HepG2 (cell line): ENCODE measurements around the gene RAB43. TPM values are rescaled to one million over a fixed set of nuclear protein-coding genes. Genes with fewer than 3 reads are reported as not detected.

Source experiments
- ELF3 ChIP-seq: IDR thresholded peaks from 2 replicates; pipeline ENCODE4 v1.6.1; 2016; ENCODE audit warnings: missing genetic modification reagents, missing compliant biosample characterization
- GABPB1 ChIP-seq: IDR thresholded peaks from 2 replicates; pipeline ENCODE4 v1.6.1; 2016; ENCODE audit warnings: mild to moderate bottlenecking, missing genetic modification reagents, moderate library complexity, missing compliant biosample characterization
- GFI1 ChIP-seq: sonication (generic); formaldehyde crosslinking; IDR thresholded peaks from 2 replicates; pipeline ENCODE4 v1.5.0; 2020; ENCODE audit warnings: missing genetic modification reagents, mild to moderate bottlenecking, borderline replicate concordance
- HNF4A ChIP-seq: sonication (generic); formaldehyde crosslinking; IDR thresholded peaks from 2 replicates; pipeline ENCODE4 v1.4.0; 2020; ENCODE audit warnings: missing genetic modification reagents
- KDM5B ChIP-seq: sonication (generic); formaldehyde crosslinking; IDR thresholded peaks from 2 replicates; pipeline ENCODE4 v1.4.0; 2020; ENCODE audit warnings: missing genetic modification reagents, mild to moderate bottlenecking, borderline replicate concordance
- NCOR1 ChIP-seq: fragments of 200-600 bp; sonication (generic); IDR thresholded peaks from 2 replicates; pipeline ENCODE4 v1.7.0; 2017; ENCODE audit warnings: antibody characterized with exemption, low read length, borderline replicate concordance
- PAXIP1 ChIP-seq: sonication (generic); formaldehyde crosslinking; conservative IDR thresholded peaks from 2 replicates; pipeline ENCODE4 v1.4.0; 2020; ENCODE audit warnings: mild to moderate bottlenecking, missing genetic modification reagents, moderate library complexity
- PHF21A ChIP-seq: sonication (generic); formaldehyde crosslinking; IDR thresholded peaks from 2 replicates; pipeline ENCODE4 v1.5.0; 2020; ENCODE audit warnings: mild to moderate bottlenecking, missing genetic modification reagents
- PHF8 ChIP-seq: sonication (generic); formaldehyde crosslinking; IDR thresholded peaks from 2 replicates; pipeline ENCODE4 v1.5.0; 2020; ENCODE audit warnings: missing genetic modification reagents
- PPARG ChIP-seq: conservative IDR thresholded peaks from 2 replicates; pipeline ENCODE4 v1.6.1; 2016; ENCODE audit warnings: missing biosample characterization, missing genetic modification reagents
- SAP130 ChIP-seq: IDR thresholded peaks from 2 replicates; pipeline ENCODE4 v1.6.1; 2016; ENCODE audit warnings: low read depth
- TCF7 ChIP-seq: sonication (generic); IDR thresholded peaks from 2 replicates; pipeline ENCODE4 v1.6.1; 2016; ENCODE audit warnings: antibody characterized with exemption, low read depth
- UBTF ChIP-seq: sonication (generic); formaldehyde crosslinking; IDR thresholded peaks from 2 replicates; pipeline ENCODE4 v1.4.0; 2020; ENCODE audit warnings: mild to moderate bottlenecking, missing genetic modification reagents
- ZFP90 ChIP-seq: sonication (generic); formaldehyde crosslinking; IDR thresholded peaks from 2 replicates; pipeline ENCODE4 v1.8.0; 2022; ENCODE audit warnings: missing genetic modification reagents, mild to moderate bottlenecking, inconsistent platforms, borderline replicate concordance
- ZFY ChIP-seq: sonication (generic); formaldehyde crosslinking; IDR thresholded peaks from 2 replicates; pipeline ENCODE4 v1.4.0; 2020; ENCODE audit warnings: missing genetic modification reagents
- ZKSCAN5 ChIP-seq: sonication (generic); formaldehyde crosslinking; IDR thresholded peaks from 2 replicates; pipeline ENCODE4 v1.5.1; 2020; ENCODE audit warnings: mild to moderate bottlenecking, missing genetic modification reagents
- ZNF235 ChIP-seq: sonication (generic); formaldehyde crosslinking; IDR thresholded peaks from 2 replicates; pipeline ENCODE4 v1.8.1; 2023; ENCODE audit warnings: mild to moderate bottlenecking, missing genetic modification reagents, borderline replicate concordance
- ZNF557 ChIP-seq: sonication (generic); formaldehyde crosslinking; IDR thresholded peaks from 2 replicates; pipeline ENCODE4 v1.4.0; 2020; ENCODE audit warnings: missing genetic modification reagents
- ZNF605 ChIP-seq: sonication (generic); formaldehyde crosslinking; IDR thresholded peaks from 2 replicates; pipeline ENCODE4 v1.8.0; 2022; ENCODE audit warnings: mild to moderate bottlenecking, missing genetic modification reagents
- polyA plus RNA-seq, 8 experiments: library from polyadenylated mRNA; depleted of rRNA in 3 of 8; stranded (reverse) in 7 of 8; unstranded in 1 of 8; fragments of >200 nt; fragmentation: Illumina TruSeq in 4 of 8; extraction: Trizol in 4 of 8; gene quantifications; 2 replicates each; pipeline versions ENCODE4 v1.2.1 to v1.2.3, GENCODE V29; 2011 to 2016; ENCODE audit warnings: low read depth in 4 of 8, missing spikeins in 1 of 8, mixed read lengths in 1 of 8; ENCODE audit not compliant: insufficient read depth in 1 of 8
- total RNA-seq, 5 experiments: library from RNA; depleted of rRNA; stranded (reverse); fragments of >200 nt; fragmentation: Illumina TruSeq; extraction: Trizol; gene quantifications; 2 replicates each; pipeline ENCODE4 v1.2.3, GENCODE V29; 2016; ENCODE audit warnings: low read depth in 1 of 5
- TF ChIP-seq, protein P1 (sequence below): sonication (generic); formaldehyde crosslinking; IDR thresholded peaks from 2 replicates; pipeline ENCODE4 v1.5.0; 2020; ENCODE audit warnings: mild to moderate bottlenecking, missing genetic modification reagents, borderline replicate concordance

Gene RAB43
- total and polyA plus RNA-seq, 2 of the 13 experiments (the other 11 are each of a cell fraction or from before 2014, with no cell fraction given): 11.8 to 18.4 TPM

- TF ChIP-seq ZNF557 (0 out of 2 replicates have a peak, but pooled peaks have one; percentile 48), UBTF (CRISPR knock-in tag) (0 out of 2 replicates have a peak, but pooled peaks have one; percentile 14), SAP130 (CRISPR knock-in tag) (peak; percentile 88), PPARG (CRISPR knock-in tag) (peak; percentile 48), GABPB1 (CRISPR knock-in tag) (peak; percentile 20; the same call in 1 of the 2 replicates), PHF8 (CRISPR knock-in tag) (peak; percentile 36; the same call in 1 of the 2 replicates), ELF3 (peak; percentile 82), ZFP90 (CRISPR knock-in tag) (peak; percentile 66; the same call in 1 of the 2 replicates), PAXIP1 (CRISPR knock-in tag) (peak; percentile 61), GFI1 (0 out of 2 replicates have a peak, but pooled peaks have one; percentile 14), HNF4A (CRISPR knock-in tag) (peak; percentile 27; the same call in 1 of the 2 replicates), NCOR1 (peak; percentile 10; the same call in 1 of the 2 replicates), KDM5B (CRISPR knock-in tag) (peak; percentile 21; the same call in 1 of the 2 replicates), ZFY (0 out of 2 replicates have a peak, but pooled peaks have one; percentile 41), TCF7 (no peak), ZNF235 (CRISPR knock-in tag) (0 out of 2 replicates have a peak, but pooled peaks have one; percentile 23), PHF21A (CRISPR knock-in tag) (peak; percentile 54), ZKSCAN5 (CRISPR knock-in tag) (no peak), ZNF605 (CRISPR knock-in tag) (0 out of 2 replicates have a peak, but pooled peaks have one; percentile 22)
- TF ChIP-seq, protein P1, sequence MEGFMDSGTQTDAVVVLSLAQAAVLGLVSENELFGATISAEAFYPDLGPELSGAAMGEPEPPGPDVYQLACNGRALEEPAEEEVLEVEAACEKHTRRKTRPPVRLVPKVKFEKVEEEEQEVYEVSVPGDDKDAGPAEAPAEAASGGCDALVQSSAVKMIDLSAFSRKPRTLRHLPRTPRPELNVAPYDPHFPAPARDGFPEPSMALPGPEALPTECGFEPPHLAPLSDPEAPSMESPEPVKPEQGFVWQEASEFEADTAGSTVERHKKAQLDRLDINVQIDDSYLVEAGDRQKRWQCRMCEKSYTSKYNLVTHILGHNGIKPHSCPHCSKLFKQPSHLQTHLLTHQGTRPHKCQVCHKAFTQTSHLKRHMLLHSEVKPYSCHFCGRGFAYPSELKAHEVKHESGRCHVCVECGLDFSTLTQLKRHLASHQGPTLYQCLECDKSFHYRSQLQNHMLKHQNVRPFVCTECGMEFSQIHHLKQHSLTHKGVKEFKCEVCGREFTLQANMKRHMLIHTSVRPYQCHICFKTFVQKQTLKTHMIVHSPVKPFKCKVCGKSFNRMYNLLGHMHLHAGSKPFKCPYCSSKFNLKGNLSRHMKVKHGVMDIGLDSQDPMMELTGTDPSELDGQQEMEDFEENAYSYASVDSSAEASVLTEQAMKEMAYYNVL: peak; percentile 53; the same call in 1 of the 2 replicates
Measured at GRCh38 chr3:129120254-129121004, 1.2 kb downstream of the RAB43 start (continued).
